ENCODE results near the gene SAMD4B.

GRCh38 chr19:39324242-39324842 is 17.9 kb upstream of the SAMD4B start:
- TF ChIP-seq, protein P1, sequence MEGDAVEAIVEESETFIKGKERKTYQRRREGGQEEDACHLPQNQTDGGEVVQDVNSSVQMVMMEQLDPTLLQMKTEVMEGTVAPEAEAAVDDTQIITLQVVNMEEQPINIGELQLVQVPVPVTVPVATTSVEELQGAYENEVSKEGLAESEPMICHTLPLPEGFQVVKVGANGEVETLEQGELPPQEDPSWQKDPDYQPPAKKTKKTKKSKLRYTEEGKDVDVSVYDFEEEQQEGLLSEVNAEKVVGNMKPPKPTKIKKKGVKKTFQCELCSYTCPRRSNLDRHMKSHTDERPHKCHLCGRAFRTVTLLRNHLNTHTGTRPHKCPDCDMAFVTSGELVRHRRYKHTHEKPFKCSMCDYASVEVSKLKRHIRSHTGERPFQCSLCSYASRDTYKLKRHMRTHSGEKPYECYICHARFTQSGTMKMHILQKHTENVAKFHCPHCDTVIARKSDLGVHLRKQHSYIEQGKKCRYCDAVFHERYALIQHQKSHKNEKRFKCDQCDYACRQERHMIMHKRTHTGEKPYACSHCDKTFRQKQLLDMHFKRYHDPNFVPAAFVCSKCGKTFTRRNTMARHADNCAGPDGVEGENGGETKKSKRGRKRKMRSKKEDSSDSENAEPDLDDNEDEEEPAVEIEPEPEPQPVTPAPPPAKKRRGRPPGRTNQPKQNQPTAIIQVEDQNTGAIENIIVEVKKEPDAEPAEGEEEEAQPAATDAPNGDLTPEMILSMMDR (IDR thresholded peaks at IDR 0.05), result no peak
- TF ChIP-seq EP300 (IDR thresholded peaks at IDR 0.05) (no peak), POLR2AphosphoS5 (IDR thresholded peaks at IDR 0.05) (no peak), POLR2A (IDR thresholded peaks at IDR 0.05) (no peak)
